ENCODE data around the gene PCDHGC3.
"Not testable (repeated sequence)": the region's sequence is repeated elsewhere in the genome, so short reads cannot be mapped to it uniquely, and the experiment has no call there.

The PCDHGC3 gene

GRCh38 chr5:141475625-141476131 lies at the start of gene PCDHGC3:
TSS of gene PCDHGC3 (plus strand) at chr5:141475966. CDS start at chr5:141476117, 151 bp downstream.
- DNase-seq = peak; percentile 97

- DNase-seq = no peak
Measured at GRCh38 chr5:141427783-141428426, 47.9 kb upstream of the PCDHGC3 start.

DNA sequence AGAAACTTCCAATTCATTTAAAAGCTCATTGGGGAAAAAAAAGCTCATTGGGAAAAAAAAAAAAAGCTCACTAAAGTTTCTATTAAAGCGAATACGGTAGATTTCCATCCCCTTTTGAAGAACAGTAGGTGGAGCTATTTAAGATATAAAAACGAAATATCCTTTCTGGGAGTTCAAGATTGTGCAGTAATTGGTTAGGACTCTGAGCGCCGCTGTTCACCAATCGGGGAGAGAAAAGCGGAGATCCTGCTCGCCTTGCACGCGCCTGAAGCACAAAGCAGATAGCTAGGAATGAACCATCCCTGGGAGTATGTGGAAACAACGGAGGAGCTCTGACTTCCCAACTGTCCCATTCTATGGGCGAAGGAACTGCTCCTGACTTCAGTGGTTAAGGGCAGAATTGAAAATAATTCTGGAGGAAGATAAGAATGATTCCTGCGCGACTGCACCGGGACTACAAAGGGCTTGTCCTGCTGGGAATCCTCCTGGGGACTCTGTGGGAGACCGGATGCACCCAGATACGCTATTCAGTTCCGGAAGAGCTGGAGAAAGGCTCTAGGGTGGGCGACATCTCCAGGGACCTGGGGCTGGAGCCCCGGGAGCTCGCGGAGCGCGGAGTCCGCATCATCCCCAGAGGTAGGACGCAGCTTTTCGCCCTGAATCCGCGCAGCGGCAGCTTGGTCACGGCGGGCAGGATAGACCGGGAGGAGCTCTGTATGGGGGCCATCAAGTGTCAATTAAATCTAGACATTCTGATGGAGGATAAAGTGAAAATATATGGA lies 45.2 kb upstream of the PCDHGC3 start, which contains the start of gene PCDHGA12:
Gene PCDHGA12 (plus strand): TSS at position 176 of the 782 bp plus-strand sequence. CDS start 253 bp downstream, at position 429.
- peak; percentile 4 for DNase-seq

GRCh38 chr5:141431286-141431685 lies 44.5 kb upstream of the PCDHGC3 start:
- DNase-seq = no peak

GRCh38 chr5:141432308-141432707 lies 43.5 kb upstream of the PCDHGC3 start:
- DNase-seq = not testable (repeated sequence)

GRCh38 chr5:141432726-141433125 lies 43.0 kb upstream of the PCDHGC3 start:
- DNase-seq = not testable (repeated sequence)

GRCh38 chr5:141434006-141434405 lies 41.8 kb upstream of the PCDHGC3 start:
- DNase-seq = no peak

DNA sequence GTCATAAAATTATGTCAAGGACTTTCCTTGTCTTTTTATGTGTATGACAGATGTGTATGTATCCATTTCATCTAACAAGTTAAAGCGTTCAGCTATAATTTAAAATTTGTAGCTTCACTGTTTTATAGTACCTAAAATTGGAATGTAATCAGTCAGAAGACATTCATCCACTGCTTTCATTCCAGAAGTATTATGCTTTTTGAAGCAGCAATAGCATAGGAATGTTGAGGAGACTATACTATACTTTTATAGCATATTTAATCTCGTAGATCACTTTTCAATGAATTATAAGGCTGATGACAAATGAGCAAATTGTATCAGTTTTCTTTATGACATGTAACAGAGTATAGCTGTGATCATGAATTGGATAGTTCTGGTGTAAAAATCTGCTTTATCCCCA lies 38.5 kb upstream of the PCDHGC3 start:
- DNase-seq = no peak

DNA sequence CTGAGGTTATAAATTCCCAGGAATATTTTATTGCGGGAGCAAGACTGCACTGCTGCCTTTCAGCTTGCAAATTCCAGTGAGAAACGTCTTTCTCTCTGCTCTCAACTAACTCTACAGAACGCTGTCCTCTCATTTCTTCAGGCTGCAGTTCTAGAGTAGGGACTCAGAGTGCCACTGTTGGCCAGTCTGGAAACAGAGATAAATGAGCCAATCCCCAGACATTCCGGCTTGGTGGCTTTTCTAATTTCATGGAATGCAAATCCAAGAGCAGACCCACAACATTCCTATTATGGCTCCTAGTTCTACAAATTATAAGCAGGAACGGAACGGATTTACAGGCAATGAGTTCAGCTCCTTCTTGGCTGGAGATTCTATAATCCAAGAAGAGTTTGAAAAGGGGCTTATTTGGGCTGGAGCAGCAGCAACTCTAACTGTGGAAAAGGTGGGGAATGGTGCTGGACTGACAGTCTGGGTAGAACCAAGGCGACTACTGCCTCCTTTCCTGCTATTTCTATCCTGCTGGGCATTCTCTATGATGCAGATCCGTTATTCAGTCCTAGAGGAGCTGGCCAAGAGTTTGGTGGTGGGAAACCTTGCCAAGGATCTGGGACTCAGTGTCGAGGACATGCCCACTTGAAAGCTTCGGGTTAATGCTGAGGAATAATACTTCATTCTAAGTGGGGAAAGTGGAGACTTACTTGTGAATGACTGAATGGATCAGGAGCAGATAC lies 36.2 kb upstream of the PCDHGC3 start:
- no peak for DNase-seq

GRCh38 chr5:141440341-141440740 lies 35.4 kb upstream of the PCDHGC3 start:
- DNase-seq = no peak

DNA sequence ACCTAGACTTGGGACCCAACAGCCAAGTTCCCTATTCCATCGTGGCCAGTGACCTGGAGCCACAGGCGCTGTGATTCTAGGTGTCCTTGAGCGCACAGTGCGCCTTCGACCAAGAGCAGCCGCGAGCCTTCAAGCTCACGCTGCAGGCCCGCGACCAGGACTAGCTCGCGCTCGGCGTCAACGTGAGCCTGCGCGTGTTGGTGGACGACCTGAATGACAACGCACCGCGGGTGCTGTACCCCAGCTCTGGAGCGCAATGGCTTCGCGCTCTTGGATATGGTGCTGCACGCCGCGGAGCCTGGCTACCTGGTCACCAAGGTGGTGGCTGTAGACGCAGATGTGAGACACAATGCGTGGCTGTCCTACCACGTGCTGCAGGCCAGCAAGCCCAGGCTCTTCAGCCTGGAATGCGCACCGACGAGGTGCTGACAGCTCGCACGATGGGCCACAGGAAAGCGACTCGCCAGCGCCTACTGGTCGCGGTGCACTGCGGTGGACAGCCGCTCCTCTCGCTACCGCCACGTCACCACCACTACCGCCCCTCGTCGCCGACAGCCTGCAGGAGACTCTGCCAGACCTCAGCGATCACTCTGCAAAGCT lies 34.1 kb upstream of the PCDHGC3 start:
- DNase-seq = no peak

DNA sequence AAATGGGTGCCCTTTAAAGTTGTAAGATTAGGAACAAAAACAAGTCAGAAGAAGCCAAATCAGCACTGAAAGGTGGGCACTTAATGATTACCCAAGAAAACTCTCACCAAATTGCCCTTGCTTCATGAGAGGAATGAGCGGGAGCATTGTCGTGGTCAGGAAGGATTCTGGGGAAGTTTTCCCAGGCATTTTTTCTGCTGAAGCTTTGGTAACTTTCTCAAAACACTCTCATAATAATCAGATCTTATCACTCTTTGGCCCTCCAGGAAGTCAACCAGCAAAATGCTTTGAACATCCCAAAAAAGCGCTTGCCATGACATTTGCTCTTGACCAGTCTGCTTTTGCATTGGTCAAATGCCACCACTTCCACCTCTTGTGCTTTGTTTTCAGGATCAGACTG lies 10.4 kb upstream of the PCDHGC3 start:
- no peak for DNase-seq

- DNase-seq = peak; percentile 73
Measured at GRCh38 chr5:141476132-141476911, 556 bp downstream of the PCDHGC3 start.

- no peak for DNase-seq
Measured at GRCh38 chr5:141477044-141477575, 1.3 kb downstream of the PCDHGC3 start.

- DNase-seq = peak; percentile 29
Measured at GRCh38 chr5:141477815-141478214, 2.0 kb downstream of the PCDHGC3 start.

GRCh38 chr5:141478321-141478945 lies 2.7 kb downstream of the PCDHGC3 start:
- peak; percentile 93 for DNase-seq

- DNase-seq = no peak
Measured at GRCh38 chr5:141479776-141480175, 4.0 kb downstream of the PCDHGC3 start.

DNA sequence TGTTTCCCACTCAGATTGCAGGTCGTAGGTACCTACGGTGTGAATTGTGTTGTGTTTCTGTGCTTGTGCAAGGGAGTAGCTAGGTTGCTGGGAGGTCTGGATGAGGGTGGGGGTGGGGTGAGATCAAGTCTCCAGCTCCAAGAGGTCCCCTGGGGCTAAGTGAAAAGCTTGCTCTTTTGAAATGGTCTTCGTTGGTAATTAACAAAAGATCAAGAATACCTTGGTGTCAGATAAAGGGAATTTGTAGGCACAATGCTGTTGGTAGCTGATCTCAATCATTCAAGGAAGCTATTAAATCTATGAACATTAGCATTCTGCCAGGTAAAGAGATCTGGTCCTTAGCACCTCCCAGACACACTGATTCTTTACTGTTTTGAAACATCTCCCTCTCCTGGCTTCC lies 8.1 kb downstream of the PCDHGC3 start:
- peak; percentile 62 for DNase-seq

- no peak for DNase-seq
Measured at GRCh38 chr5:141484310-141484640, 8.5 kb downstream of the PCDHGC3 start.

DNA sequence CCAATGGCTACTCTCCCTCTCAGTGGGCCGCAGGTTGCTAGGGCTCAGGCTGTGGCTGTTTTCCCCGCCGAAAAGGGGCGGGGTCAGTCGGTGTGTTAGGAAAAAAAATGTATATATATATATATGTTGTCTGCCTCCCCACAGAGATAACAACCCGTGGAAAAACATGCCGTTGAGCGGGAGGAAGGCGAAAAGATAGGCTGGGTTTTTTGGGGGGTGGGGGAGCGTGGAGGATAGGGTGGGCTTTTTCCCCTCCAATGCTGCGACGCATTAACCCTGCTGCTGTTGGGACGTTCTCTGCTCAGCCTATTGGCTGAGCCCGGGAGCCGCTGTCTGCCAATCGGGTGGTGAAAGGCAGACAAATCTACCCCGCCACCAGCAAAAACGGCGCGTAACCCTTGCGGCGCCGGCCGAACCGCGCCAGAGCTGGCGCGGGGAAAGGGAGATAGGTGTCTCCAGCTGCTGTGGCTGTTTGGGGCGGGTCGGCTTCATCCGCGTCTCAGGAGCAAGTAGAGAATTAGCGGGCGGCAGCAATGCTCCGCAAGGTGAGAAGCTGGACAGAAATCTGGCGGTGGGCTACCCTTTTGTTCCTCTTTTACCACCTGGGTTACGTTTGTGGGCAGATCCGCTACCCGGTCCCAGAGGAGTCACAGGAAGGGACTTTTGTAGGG lies 9.0 kb downstream of the PCDHGC3 start, which contains the start of gene PCDHGC4:
Gene PCDHGC4 (plus strand): TSS at position 390 of the 671 bp plus-strand sequence. CDS start 144 bp downstream, at position 534.
- DNase-seq = peak; percentile 78
